Tongue (tissue), 2 donors: ENCODE results near the gene RGP1. TPM values are rescaled to one million over a fixed set of nuclear protein-coding genes. Genes with fewer than 3 reads are reported as not detected.

Experiments used
- DNase-seq: peaks from one replicate; pipeline ENCODE4 v3.0.0-alpha.2; 2015
- total RNA-seq: library from RNA; depleted of rRNA; stranded (reverse); fragments of >200 nt; gene quantifications from one replicate; pipeline ENCODE4 v1.2.3, GENCODE V29; 2014

Gene RGP1
- total RNA-seq, 1 donor from 2014 or later = 16.7 TPM

DNA sequence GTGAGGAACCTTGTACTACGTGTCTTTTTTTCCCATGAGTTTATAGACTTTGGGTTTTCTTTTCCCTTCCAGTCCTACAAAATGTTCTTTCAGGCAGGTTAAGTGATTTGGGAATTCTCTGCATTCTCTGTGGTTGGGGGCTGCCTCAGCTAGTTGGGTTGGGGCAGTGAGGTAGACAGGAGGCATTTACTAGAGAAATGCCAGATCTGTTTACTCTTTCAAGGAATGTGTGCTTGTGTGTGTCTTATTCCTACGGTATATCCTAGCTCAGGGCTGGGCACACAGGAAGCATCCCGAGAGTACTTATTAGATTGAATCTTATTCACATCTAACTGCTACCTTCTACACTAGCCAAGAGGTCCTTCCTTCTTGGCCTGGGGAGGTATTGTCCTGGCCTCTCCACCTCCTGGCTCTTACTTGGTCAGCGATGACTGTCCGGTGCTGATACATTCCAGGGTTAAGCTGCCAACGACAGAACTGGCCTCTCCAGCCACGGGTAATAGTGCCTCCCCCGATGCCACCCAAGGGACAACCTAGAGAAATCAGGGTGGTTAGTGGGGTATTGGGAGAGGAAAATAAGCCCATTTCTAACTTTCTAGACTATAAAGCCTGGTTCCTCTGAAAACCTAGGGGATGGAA is 5.1 kb upstream of the RGP1 start:
- DNase-seq = no peak

DNA sequence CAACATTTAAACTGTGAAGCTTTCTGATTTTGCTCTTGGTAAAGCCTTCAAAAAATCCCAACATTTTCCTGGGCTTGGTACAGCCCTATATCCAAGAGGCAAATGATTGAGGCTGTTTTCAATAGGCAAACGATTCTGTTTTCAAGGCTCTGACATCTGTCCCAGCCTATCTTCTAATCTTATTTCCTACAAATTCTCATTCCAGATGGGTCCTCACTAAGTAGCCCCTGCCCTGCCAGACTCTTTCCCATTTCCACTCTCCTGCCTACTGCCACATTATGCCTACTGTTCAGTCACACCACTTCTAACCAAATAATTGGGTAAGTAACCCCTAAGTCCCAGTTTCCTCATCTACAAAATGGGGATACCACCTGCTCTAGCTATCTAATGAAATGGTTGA is 3.5 kb upstream of the RGP1 start:
- DNase-seq = no peak

DNA sequence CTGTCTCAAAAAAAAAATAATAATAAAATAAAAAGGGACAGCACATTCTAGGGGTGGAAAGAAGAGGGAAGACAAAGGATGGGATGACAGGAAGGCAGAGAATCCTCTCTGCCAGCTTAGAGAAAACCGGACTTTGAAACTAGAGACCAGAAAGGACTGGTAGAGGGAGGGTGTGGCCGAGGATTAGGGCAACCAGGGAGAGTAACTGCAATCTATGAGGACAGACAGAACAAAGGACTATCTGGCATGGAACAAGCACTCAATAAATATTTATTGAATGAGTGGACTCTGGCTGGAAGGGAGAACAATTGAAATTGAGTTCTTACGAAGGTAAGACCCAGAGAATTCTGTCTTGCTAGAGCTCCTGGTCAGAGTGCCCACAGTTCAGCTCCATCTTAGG is 2.5 kb upstream of the RGP1 start:
- no peak for DNase-seq

DNA sequence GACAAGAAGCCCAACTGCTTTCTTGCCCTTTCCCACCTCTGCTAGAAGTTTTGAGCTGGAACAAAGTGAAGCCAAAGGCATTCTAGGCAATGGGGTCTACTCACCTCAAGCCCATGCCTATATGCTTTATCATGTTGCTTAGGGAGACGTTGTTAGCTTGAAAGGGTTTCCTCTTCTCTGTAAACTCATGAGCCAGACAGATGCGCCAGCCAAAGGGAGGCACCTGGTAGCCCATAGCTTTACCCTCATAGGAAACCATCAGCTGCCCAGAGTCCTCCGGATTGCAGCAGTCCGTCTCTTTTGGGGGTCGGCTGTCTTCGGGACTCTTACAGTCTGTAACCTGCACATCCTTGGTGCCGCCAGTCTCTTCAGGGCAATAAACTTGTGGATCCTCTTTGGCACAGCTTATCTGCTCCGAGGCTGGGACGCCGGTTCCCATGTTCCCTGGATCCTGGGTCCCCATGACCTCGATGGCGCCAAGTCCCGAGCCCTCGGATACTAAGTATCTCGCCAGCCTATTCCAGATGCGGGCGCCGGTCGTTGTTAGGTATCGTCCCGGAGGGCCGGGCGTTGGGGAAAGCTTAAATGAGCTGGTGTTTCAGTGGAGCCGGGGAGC is 737 bp upstream of the RGP1 start:
- DNase-seq = no peak

DNA sequence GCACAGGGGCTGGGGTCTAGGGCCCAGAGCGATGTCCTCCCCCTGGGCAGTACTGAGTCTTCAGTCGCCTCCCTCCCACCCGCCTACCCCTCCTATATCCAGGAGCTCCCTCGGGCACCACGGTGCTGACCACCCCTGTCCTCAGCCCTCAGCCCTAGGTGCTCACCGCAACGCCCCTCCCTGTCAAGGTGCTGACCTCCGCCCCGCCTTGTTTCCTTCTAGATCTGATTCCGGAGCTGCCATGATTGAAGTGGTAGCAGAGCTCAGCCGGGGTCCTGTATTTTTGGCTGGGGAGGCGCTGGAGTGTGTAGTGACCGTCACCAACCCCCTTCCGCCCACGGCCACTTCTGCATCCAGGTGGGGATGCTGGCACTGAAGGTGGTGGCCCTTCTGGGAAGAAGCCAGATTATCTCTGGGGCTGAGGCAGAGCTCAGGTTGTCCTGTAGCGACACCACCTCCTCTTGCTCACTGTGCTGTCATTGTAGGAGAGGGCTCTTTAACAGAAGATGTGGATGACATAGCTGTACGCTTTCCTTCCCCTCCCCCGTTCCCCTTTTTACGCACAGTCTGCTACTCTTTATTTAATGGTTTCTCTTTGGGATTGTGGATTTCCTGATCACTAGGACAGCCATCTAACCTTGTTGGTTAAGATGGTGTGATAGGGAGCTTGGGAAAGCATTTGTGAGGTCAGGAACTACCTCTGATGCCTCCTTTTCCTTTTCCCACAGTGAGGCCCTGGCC is 598 bp downstream of the RGP1 start:
- DNase-seq = no peak

DNA sequence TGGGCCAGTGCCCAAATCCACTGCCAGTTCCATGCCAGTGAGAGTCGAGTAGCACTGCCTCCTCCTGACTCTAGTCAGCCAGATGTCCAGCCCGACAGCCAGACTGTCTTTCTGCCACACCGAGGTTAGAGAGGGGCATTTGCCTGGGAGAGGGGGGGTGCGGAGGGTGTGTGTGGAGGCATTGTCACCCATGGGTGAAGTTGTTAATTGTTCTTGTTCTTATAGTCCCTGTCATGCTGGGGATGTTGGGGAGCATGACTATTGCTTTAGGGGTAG is 1.1 kb downstream of the RGP1 start:
- no peak for DNase-seq

DNA sequence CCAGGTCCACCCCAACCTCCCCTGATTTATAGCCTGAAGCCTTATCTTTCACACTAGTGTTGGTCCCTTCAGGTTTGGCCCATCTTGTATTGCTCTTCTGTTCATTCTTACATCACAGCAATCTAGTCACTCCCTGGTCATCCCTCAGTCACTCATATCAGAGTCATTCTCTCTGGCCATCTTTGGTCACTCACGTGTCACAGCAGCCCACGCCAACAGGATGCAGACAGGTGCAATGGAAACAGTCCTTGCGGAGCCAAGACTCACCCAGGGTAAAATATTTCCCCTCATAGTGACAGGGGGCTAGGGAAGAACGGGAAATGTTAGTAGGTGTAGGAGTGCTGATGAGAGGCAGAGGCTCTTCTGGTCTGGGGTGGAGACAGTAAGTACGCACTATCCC is 4.4 kb downstream of the RGP1 start:
- DNase-seq = no peak

DNA sequence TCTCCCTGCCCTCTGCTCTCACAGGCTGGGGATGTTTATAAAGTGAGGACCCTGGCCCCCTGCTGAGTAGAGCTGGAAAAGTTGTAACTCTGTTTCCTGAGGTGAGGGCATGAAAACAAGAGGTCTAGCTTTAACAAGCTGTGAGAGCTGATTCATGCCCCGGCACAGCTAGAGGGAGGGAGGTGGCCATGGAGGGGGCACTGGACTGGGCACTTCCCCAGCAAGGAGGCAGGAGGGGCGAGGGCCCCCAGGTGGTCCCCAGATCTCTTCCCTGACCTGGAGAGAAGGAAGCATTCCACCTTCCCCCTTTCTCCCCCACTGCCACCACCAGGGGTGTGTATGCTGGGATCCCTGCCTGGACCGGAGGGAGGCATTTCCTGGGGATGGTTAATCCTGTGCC is 5.2 kb downstream of the RGP1 start, which contains the start of gene MSMP:
Gene MSMP, minus strand, starts transcription at position 13 of the 400 bp plus-strand sequence. CDS start 147 bp downstream, outside the sequence.
- no peak for DNase-seq

DNA sequence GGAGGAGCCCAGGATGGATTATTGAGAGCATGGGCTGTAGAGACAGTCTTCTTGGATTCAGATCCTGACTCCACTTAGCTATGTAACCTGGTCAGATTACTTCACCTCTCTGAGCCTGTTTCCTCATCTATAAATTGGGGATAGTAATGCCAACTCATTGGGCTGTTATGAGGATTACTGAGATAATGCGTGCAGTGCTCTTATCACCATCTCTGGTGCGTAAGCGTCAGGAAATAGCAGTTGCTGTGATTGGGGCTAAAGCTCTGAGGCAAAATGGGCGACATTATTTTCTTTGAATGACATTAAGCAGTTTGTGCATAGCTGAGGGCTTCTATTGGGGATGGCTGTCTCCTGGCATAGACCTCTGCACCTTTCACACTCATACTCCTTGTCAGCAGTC is 6.0 kb downstream of the RGP1 start:
- no peak for DNase-seq

DNA sequence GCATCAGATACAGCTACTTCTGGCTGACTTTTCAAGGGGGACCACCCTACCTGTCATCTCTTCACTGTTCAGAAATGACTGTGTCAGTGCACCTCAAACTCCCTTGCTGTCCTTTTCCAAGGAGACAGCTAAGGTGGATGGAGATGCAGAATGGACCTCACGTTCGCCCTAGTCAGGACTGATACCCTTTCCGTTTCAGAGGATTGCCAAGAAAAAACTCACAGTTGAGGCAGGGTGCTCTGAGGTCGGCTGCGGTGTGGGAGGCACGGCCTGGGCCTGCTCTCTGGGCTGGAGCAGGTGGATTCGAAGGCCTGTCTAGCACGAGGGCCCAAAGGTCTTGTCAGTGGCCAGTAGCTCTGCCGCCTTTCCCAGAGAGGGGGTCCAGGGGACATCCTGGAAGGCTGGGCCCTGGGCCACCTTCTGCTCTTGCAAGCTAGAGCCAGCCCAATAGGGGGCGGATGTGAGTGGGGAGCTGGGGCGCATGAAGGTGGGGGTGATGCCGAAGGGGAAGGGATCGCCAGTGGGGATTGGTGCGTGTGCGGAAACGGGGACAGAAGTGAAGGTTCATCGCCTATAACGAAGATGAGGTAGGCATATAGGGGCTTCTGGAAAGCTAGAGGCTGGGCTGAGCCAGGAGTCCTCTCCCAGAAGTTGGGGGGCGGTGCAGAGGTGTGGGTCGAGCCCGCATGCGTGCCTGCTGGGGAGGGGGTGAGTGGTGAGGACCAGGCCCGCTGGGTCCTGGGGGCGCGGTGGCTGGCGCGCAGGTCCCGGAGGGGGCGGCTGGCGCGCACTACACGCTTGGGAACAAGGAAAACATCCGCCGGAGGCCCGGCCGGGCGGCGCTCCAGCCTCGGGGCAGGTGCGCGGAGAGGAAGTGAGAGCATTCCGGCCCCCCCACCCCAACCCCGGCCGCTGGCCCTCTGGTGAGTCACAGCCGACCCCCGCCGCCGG is 7.5 kb downstream of the RGP1 start:
- DNase-seq = peak; percentile 71

DNA sequence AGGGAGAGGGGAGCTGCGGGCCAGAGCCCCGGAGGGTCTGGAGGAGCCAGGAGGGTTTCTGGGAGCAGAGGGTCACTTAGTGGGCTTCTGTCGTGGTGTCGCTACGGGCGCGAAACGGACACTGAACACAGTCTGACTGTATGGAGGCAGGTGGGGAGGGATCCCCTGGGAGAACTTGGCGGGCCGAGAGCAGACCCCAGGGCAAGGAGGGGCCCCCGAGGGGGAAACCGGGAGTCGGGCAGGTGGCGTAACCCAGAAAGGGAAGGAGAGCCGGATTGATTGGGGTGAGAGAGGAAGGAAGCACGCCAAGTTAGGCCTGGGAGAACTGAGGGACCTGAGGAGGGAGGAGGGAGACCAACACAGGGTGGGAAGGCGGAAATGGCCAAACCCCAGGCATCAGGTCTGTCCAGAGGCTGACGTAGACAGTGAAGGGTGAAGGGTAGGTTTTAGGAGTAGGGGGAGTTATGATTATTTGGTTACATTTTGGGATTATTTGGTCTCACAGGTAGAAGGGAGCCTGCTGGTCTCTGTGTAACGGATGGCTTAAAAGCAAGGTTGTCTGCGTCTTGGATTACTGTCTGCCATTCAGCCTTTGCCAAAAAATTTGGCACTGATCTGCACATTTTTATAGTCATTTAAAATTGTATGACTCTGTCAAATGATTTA is 8.3 kb downstream of the RGP1 start:
- peak; percentile 75 for DNase-seq

DNA sequence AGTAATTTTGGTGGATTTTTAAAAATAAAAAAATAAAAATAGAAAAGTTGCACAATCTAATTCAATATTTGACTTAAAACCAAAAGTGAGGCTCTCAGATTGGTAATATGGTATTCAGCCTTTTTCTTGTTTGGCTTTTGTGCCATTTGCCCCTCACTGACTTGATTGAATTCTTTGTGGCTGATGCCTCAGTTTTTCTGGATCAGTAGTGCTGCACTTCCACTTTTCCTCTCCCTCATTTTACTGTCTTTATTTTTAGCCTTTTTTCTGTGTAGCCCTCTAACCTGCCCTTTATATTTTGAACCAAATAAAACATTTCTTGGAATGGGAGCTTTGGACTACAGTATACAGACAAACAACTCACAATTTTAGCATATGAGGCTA is 8.8 kb downstream of the RGP1 start:
- no peak for DNase-seq

DNA sequence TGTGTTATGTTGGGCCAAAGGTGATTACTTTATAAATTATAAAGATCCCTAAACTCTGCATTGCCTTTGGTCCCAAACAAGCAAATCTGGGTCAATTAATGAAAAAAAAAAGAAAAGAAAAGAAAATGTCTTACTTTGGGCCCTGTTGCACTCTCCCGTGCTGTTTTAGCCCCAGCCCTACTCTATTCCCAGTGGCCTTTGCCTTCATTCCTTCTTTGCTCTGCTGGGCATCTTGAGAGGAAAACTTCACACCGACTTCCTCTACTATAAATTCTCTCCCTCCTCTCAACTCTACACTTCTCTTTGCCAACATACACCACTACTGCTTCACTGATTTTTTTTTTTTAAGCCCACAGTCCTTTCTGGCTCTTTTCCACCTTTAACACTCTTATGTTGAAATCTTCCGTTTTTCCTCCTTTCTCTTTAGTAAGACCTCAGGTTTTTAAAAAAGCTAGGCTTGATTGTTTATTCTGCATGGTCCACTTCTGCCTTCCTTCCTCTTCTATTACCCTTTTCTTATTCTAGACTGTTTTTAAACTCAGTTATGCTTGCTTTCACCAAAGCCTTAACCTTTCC is 9.5 kb downstream of the RGP1 start:
- peak; percentile 14 for DNase-seq

DNA sequence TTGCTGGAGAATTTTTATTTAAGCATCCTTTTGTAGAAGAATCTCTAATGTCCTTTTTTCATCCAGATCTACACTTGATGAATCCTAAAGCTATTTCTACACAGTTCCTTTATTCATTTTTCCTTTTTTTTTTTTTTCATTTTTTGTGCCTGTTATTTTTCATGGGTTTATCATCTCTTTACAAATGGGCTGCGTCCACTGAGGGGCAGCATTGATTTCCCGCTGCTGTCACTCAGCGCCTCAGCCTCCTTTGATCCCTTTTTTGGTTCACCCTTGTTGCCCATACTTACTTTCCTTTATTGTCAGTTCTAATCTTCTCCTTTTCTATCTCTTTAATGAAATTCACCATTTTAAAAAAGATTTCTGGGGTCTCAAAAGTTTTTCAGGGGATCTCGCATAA is 10.7 kb downstream of the RGP1 start:
- no peak for DNase-seq

DNA sequence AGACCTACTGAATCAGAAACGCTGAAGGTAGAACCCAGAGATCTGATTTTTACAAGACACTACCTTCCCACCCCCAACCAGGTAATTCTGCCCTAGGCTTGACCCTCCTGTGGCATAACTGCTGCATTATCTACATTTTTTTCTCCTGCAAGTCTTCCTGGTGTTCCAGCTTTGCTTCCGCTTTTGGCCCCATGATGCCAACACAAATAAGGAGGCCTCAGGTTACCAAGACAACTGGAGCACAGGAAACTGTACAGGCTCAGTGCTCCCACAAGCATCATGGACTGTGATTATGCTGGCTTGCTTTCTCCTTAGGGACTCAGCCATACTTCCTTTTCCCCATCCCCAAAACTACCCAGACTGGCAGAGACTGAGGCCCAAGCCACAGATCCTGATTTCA is 11.6 kb downstream of the RGP1 start:
- peak; percentile 42 for DNase-seq

DNA sequence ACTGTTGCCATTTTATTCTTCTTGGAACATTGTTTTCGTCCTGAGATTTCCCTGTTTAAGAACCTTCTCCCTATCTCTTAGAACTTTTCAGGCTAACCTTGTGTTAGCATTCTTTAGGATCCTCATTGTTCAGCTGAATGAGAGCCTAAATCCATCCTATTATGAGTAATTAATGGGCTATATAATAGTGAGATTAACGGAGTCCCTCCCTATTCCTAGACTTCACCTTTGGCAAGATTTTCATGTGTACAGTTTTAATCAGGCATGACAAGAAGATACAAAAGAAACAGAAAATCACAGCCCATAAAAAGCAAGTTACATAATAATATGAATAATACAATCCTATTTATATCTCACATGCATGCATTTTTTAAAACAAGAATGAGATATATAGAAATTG is 14.1 kb downstream of the RGP1 start:
- DNase-seq = no peak

DNA sequence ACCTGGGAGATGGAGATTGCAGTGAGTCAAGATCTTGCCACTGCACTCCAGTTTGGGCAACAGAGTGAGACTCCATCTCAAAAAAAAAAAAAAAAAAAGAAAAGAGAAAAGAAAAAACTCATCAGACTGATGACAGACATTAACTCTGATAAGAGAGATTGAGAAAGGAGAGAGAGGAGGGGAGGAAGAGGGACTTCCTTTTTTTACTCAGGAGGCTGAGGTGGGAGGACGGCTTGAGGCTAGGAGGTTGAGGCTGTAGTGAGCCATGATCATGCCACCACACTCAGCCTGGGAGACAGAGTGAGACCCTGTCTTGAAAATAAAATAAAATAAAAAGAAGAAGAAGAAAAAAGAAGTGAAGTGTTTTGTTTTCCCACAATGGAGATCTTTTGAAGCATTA is 14.7 kb downstream of the RGP1 start:
- DNase-seq = no peak

DNA sequence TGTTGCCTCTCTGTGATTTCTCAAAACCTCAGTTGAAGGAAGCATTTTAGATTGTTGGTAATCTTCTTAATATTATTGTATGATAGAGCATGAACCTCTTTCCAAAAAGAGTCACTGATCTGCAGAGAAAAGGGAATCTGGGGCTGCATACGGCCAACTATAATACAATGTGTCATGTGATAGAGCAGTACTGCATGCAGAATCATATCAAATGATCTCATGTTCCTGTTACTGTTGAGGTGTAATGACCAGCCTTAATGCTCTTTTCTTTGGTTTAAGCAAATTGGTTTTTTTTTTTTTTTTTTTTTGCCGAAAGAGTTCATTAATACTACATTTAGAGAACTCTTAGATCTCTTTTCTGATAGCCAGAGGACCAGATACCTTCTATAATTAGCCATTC is 17.9 kb downstream of the RGP1 start:
- no peak for DNase-seq

DNA sequence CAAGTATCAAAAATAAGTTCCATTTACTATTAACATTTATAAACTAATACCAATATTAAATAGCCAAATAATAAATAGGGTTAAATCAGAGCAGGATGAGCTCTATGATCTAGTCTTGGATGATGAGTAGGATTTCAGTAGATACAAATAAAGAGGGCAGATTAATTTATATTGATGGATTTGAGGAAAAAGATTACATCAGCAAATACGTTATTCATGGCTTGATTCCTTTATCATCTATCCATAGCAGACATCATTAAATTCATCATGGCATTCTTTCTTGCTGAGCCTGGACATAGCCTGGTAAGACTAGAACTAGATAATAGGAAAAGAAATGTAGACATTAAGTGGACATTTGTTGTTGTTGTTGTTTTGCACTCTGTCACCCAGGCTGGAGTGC is 18.4 kb downstream of the RGP1 start:
- no peak for DNase-seq

DNA sequence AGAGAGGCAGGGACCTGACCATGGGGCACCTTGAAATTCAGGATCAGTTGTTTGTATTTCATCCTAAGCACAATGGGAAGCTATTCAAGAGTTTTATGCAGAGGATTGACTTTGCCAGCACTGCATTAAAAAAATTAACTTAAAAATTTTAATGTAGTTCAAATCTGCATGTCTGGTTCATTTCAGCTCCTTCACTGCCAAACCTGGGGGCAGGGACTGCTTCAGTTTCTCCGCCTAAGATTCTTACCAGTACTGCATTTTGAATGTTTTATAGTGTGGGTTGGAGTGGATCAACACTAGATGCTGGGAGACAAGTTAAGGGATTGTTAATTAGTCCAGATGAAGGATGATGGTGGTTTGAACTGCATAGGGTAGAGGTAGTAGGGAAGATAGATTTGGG is 20.7 kb downstream of the RGP1 start:
- no peak for DNase-seq

DNA sequence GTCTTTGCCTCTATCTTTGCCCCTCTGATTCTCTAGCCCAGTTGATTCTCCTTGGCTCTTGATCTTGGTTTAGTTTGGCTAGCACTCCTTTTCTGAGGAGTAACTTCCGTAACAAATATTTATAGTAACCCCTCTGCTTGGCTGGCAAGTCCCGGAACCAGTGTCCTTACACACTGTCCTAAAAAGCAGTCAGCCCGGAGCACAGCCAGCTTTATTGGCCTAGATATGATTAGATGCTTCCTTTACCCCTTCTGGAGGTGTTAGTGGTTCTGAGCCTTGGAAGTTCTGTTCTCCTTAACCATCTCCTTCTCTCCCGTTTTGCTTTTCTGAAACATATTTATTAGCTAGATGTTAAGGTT is 22.0 kb downstream of the RGP1 start:
- no peak for DNase-seq

DNA sequence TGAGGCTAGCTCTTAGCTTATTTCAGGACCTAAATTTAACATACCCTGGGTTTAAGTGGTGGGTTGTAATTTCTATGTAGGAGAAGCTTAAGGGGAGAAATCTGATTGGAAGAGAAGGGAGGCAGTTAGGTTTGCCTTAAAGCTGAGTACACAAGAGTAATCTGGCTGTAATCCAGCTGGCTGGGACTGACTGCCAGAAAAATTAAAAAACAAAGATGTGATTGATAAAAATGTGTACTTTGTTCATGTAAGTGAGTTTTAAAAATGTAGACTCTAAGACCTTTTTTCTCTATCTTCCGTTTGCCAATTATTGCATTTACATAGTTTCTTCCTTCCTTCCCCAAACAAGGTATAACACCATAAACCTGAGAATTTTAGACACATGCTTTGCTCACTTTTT is 22.4 kb downstream of the RGP1 start:
- peak; percentile 76 for DNase-seq
